ENCODE data around the gene VSTM2B.

GRCh38 chr19:29503785-29504184 lies 22.0 kb upstream of the VSTM2B start:
- TF ChIP-seq CTCF (IDR thresholded peaks at IDR 0.05) (no peak), POLR2A (IDR thresholded peaks at IDR 0.05) (no peak)

All from uterus (tissue), 2 donors.